Measurements from ENCODE around the gene XPO6.

GRCh38 chr16:28126684-28127620 is 84.8 kb downstream of the XPO6 start:
- no peak for TF ChIP-seq POLR2A (IDR thresholded peaks at IDR 0.05)
- TF ChIP-seq, protein P1, sequence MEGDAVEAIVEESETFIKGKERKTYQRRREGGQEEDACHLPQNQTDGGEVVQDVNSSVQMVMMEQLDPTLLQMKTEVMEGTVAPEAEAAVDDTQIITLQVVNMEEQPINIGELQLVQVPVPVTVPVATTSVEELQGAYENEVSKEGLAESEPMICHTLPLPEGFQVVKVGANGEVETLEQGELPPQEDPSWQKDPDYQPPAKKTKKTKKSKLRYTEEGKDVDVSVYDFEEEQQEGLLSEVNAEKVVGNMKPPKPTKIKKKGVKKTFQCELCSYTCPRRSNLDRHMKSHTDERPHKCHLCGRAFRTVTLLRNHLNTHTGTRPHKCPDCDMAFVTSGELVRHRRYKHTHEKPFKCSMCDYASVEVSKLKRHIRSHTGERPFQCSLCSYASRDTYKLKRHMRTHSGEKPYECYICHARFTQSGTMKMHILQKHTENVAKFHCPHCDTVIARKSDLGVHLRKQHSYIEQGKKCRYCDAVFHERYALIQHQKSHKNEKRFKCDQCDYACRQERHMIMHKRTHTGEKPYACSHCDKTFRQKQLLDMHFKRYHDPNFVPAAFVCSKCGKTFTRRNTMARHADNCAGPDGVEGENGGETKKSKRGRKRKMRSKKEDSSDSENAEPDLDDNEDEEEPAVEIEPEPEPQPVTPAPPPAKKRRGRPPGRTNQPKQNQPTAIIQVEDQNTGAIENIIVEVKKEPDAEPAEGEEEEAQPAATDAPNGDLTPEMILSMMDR (IDR thresholded peaks at IDR 0.05) = no peak
